ENCODE data around the gene GREB1. TPM values are rescaled to one million over a fixed set of nuclear protein-coding genes. Genes with fewer than 3 reads are reported as not detected.
A peak's percentile ranks its signal among the peaks of the same experiment; 100 is the strongest.

GREB1 gene
- total and polyA plus RNA-seq, 2 of the 13 experiments (the other 11 are each of a cell fraction or from before 2014, with no cell fraction given): 31.3 to 61.2 TPM

- TF ChIP-seq HIC2 (CRISPR knock-in tag; IDR thresholded peaks at IDR 0.05; ENCODE audit: low read depth): peak; percentile 97
- TF ChIP-seq ZNF720 (CRISPR knock-in tag; IDR thresholded peaks at IDR 0.05): peak; percentile 50; the same call in 1 of the 2 replicates
- TF ChIP-seq ZNF281 (CRISPR knock-in tag; IDR thresholded peaks at IDR 0.05; ENCODE audit: borderline replicate concordance): 0 out of 2 replicates have a peak, but pooled peaks have one; percentile 29
- TF ChIP-seq RELA (CRISPR knock-in tag; IDR thresholded peaks at IDR 0.05): 0 out of 2 replicates have a peak, but pooled peaks have one; percentile 67
- TF ChIP-seq TFE3 (CRISPR knock-in tag; IDR thresholded peaks at IDR 0.05): peak; percentile 49; the same call in 1 of the 2 replicates
- TF ChIP-seq KDM5B (CRISPR knock-in tag; IDR thresholded peaks at IDR 0.05; ENCODE audit: borderline replicate concordance): peak; percentile 54; the same call in 1 of the 2 replicates
- TF ChIP-seq ZBTB38 (CRISPR knock-in tag; IDR thresholded peaks at IDR 0.05): peak; percentile 54; the same call in 1 of the 2 replicates
- no peak; the same call in 1 of the 2 replicates for TF ChIP-seq MTA1 (CRISPR knock-in tag; IDR thresholded peaks at IDR 0.05; ENCODE audit: borderline replicate concordance)
- TF ChIP-seq FOXA3 (CRISPR knock-in tag; IDR thresholded peaks at IDR 0.05): 0 out of 2 replicates have a peak, but pooled peaks have one; percentile 9
- TF ChIP-seq ZNF510 (CRISPR knock-in tag; IDR thresholded peaks at IDR 0.05; ENCODE audit: low read depth): no peak
- 0 out of 2 replicates have a peak, but pooled peaks have one; percentile 4 for TF ChIP-seq ZNF430 (CRISPR knock-in tag; IDR thresholded peaks at IDR 0.05)
- TF ChIP-seq SOX13 (IDR thresholded peaks at IDR 0.05): no peak
- TF ChIP-seq SOX13 (CRISPR knock-in tag; conservative IDR thresholded peaks at IDR 0.05 in 1 of 2, IDR thresholded peaks at IDR 0.05 in 1 of 2): peak in 1 of 2 experiments; percentile 52; a peak in 1 of 4 replicates
- TF ChIP-seq SRY (CRISPR knock-in tag; IDR thresholded peaks at IDR 0.05): peak; percentile 18; the same call in 1 of the 2 replicates
- TF ChIP-seq KLF11 (CRISPR knock-in tag; IDR thresholded peaks at IDR 0.05): 0 out of 2 replicates have a peak, but pooled peaks have one; percentile 28
- 0 out of 3 replicates have a peak, but pooled peaks have one; percentile 35 for TF ChIP-seq MXI1 (IDR thresholded peaks at IDR 0.05; ENCODE audit: borderline replicate concordance, low read depth, low read length)
- TF ChIP-seq ZNF225 (CRISPR knock-in tag; IDR thresholded peaks at IDR 0.05): peak; percentile 91; the same call in 1 of the 2 replicates
- no peak for TF ChIP-seq FOXA1 (IDR thresholded peaks at IDR 0.05)
- peak; percentile 46 for TF ChIP-seq FOXA1 (CRISPR knock-in tag; IDR thresholded peaks at IDR 0.05)
- 0 out of 2 replicates have a peak, but pooled peaks have one; percentile 45 for TF ChIP-seq ZNF891 (CRISPR knock-in tag; IDR thresholded peaks at IDR 0.05)
- TF ChIP-seq ZNF350 (CRISPR knock-in tag; IDR thresholded peaks at IDR 0.05; ENCODE audit: borderline replicate concordance, low read depth): peak; percentile 37; the same call in 1 of the 2 replicates
- TF ChIP-seq ZNF792 (CRISPR knock-in tag; IDR thresholded peaks at IDR 0.05): peak; percentile 60; the same call in 1 of the 2 replicates
- peak; percentile 48; the same call in 1 of the 2 replicates for TF ChIP-seq ZBTB33 (CRISPR knock-in tag; IDR thresholded peaks at IDR 0.05)
Observed at GRCh38 chr2:11498543-11499034, 35.3 kb upstream of the GREB1 start (continued).

Data from HepG2 (cell line).